ENCODE data around the gene ERC1. TPM values are rescaled to one million over a fixed set of nuclear protein-coding genes. Genes with fewer than 3 reads are reported as not detected.
A peak's percentile ranks its signal among the peaks of the same experiment; 100 is the strongest.

ERC1 gene
- total and polyA plus RNA-seq, 4 donors = 7.4 to 78.2 (median 39.8) TPM

GRCh38 chr12:1305791-1306500 is 314.9 kb downstream of the ERC1 start:
- DNase-seq (no peak), ATAC-seq (ENCODE audit: insufficient read depth, low FRiP score) (no peak)
- 24 to 45% methylated on average over 4 of the region's 4 CpGs for WGBS, 2 donors

DNA sequence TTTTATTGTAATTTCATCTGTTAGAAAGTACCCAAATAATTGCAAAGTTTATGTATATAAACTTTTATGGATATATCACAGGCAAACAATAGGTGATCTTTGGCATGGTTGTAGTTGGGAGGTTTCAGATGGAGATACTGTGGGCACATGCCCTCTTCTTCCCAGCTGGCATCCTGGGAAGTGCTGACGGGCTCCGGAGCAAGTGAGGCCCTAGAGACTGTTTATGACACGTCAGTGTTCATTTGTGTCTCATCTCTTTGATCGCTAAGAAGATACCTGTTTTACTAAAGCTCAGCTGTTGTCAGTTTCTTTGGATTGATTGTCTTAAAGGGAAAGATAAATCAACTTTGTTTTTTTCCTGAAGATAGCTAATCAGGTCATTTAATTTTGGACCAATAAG is 315.8 kb downstream of the ERC1 start:
- H3K4me1 ChIP-seq (ENCODE audit: control insufficient read depth in 5 of 5, insufficient read depth in 5 of 5, low read length in 5 of 5) = peaks cover 0 to 28% (median 0%) of the 10 kb centered on the region in 5 donors
- TF ChIP-seq, protein P1, sequence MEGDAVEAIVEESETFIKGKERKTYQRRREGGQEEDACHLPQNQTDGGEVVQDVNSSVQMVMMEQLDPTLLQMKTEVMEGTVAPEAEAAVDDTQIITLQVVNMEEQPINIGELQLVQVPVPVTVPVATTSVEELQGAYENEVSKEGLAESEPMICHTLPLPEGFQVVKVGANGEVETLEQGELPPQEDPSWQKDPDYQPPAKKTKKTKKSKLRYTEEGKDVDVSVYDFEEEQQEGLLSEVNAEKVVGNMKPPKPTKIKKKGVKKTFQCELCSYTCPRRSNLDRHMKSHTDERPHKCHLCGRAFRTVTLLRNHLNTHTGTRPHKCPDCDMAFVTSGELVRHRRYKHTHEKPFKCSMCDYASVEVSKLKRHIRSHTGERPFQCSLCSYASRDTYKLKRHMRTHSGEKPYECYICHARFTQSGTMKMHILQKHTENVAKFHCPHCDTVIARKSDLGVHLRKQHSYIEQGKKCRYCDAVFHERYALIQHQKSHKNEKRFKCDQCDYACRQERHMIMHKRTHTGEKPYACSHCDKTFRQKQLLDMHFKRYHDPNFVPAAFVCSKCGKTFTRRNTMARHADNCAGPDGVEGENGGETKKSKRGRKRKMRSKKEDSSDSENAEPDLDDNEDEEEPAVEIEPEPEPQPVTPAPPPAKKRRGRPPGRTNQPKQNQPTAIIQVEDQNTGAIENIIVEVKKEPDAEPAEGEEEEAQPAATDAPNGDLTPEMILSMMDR (IDR thresholded peaks at IDR 0.05; ENCODE audit: control extremely low read depth, extremely low read depth) = no peak
- no peak overlapping the region for H3K27ac ChIP-seq (ENCODE audit: low read depth in 1 of 2, low read length in 1 of 2)
- H3K9me3 ChIP-seq (ENCODE audit: control insufficient read depth in 4 of 4, insufficient read depth in 3 of 4, low read length in 3 of 4) = no peaks in the 10 kb centered on the region
- H3K36me3 ChIP-seq (ENCODE audit: control insufficient read depth in 4 of 4, insufficient read depth in 4 of 4, low read length in 4 of 4) = peaks cover 0 to 5% (median 1%) of the 10 kb centered on the region in 4 donors
- no peaks in the 10 kb centered on the region for H3K27me3 ChIP-seq (ENCODE audit: control insufficient read depth in 3 of 3, insufficient read depth in 3 of 3, low read length in 2 of 3)
- no peak overlapping the region for H3K4me3 ChIP-seq
- ATAC-seq (ENCODE audit: insufficient read depth, low FRiP score) = no peak
- H3K9ac ChIP-seq (ENCODE audit: insufficient read depth in 1 of 2, low read length in 2 of 2) = no peak overlapping the region
- no peak for DNase-seq
- WGBS, 2 donors = 71 to 85% methylated on average over 4 of the region's 4 CpGs

More at GRCh38 chr12:1305791-1306500, 314.9 kb downstream of the ERC1 start:
- H3K27me3 ChIP-seq (ENCODE audit: control insufficient read depth in 3 of 3, insufficient read depth in 3 of 3, low read length in 2 of 3) = no peaks in the 10 kb centered on the region
- TF ChIP-seq, protein P1 (IDR thresholded peaks at IDR 0.05; ENCODE audit: control extremely low read depth, extremely low read depth) = no peak
- peaks cover 0 to 5% (median 1%) of the 10 kb centered on the region in 4 donors for H3K36me3 ChIP-seq (ENCODE audit: control insufficient read depth in 4 of 4, insufficient read depth in 4 of 4, low read length in 4 of 4)
- H3K9me3 ChIP-seq (ENCODE audit: control insufficient read depth in 4 of 4, insufficient read depth in 3 of 4, low read length in 3 of 4) = no peaks in the 10 kb centered on the region
- H3K4me3 ChIP-seq = no peak overlapping the region
- peaks cover 0 to 27% (median 0%) of the 10 kb centered on the region in 5 donors for H3K4me1 ChIP-seq (ENCODE audit: control insufficient read depth in 5 of 5, insufficient read depth in 5 of 5, low read length in 5 of 5)
- no peak overlapping the region for H3K9ac ChIP-seq (ENCODE audit: insufficient read depth in 1 of 2, low read length in 2 of 2)
- peak overlapping the region in 1 of 2 donors; percentile 40 for H3K27ac ChIP-seq (ENCODE audit: low read depth in 1 of 2, low read length in 1 of 2)

GRCh38 chr12:1307796-1308195 is 316.8 kb downstream of the ERC1 start:
- TF ChIP-seq, protein P1 (IDR thresholded peaks at IDR 0.05; ENCODE audit: control extremely low read depth, extremely low read depth) = no peak
- no peaks in the 10 kb centered on the region for H3K9me3 ChIP-seq (ENCODE audit: control insufficient read depth in 4 of 4, insufficient read depth in 3 of 4, low read length in 3 of 4)
- H3K27ac ChIP-seq (ENCODE audit: low read depth in 1 of 2, low read length in 1 of 2) = no peak overlapping the region
- H3K9ac ChIP-seq (ENCODE audit: insufficient read depth in 1 of 2, low read length in 2 of 2) = no peak overlapping the region
- ATAC-seq (ENCODE audit: insufficient read depth, low FRiP score) = no peak
- H3K36me3 ChIP-seq (ENCODE audit: control insufficient read depth in 4 of 4, insufficient read depth in 4 of 4, low read length in 4 of 4) = peaks cover 0 to 3% (median 0%) of the 10 kb centered on the region in 4 donors
- 94 to 97% methylated on average over 1 of the region's 1 CpG for WGBS, 2 donors
- DNase-seq = no peak
- no peak overlapping the region for H3K4me3 ChIP-seq
- H3K4me1 ChIP-seq (ENCODE audit: control insufficient read depth in 5 of 5, insufficient read depth in 5 of 5, low read length in 5 of 5) = peaks cover 0 to 31% (median 0%) of the 10 kb centered on the region in 5 donors
- H3K27me3 ChIP-seq (ENCODE audit: control insufficient read depth in 3 of 3, insufficient read depth in 3 of 3, low read length in 2 of 3) = no peaks in the 10 kb centered on the region

Data from lung (tissue), 12 donors.